Activated T-cell treated with anti-CD3 and anti-CD28 coated beads, Interleukin-2, amount 50 U/mL, for 4 hours (primary cell): ENCODE results near the gene TRDN. TPM values are rescaled to one million over a fixed set of nuclear protein-coding genes. Genes with fewer than 3 reads are reported as not detected.
"Not testable (repeated sequence)": the region's sequence is repeated elsewhere in the genome, so short reads cannot be mapped to it uniquely, and the experiment has no call there.

ENCODE experiments used
- ATAC-seq, 2 donors: fragments of 200-7000 bp; cut with Tn5 transposase; one replicate each; pipeline ENCODE4 v1.10.0; 2021
- DNase-seq: peaks from one replicate; pipeline ENCODE4 v3.0.0-alpha.2; 2020
- H3K27me3 Mint-ChIP-seq: one replicate; pipeline ENCODE4 v1.8.0; 2021; ENCODE audit warnings: low read depth, mixed read lengths
- H3K36me3 Mint-ChIP-seq: one replicate; pipeline ENCODE4 v1.8.0; 2022; ENCODE audit warnings: mixed read lengths; ENCODE audit not compliant: insufficient read depth
- H3K4me1 Mint-ChIP-seq: one replicate; pipeline ENCODE4 v1.8.0; 2021; ENCODE audit warnings: low read depth, mixed read lengths
- H3K4me3 Mint-ChIP-seq: one replicate; pipeline ENCODE4 v1.8.0; 2021; ENCODE audit warnings: mild to moderate bottlenecking, moderate library complexity, mixed read lengths
- H3K9me3 Mint-ChIP-seq: one replicate; pipeline ENCODE4 v1.8.0; 2021; ENCODE audit warnings: mixed read lengths
- total RNA-seq, 3 donors: library from RNA; stranded (reverse); gene quantifications; one replicate each; pipeline ENCODE4 v1.2.1, GENCODE V29; 2021

The TRDN gene
- total RNA-seq, 3 donors from 2014 or later: not detected

GRCh38 chr6:123329337-123329736 is 307.4 kb downstream of the TRDN start:
- Mint-ChIP-seq H3K4me1 (no peaks in the 10 kb centered on the region), H3K9me3 (no peaks in the 10 kb centered on the region), H3K27me3 (no peaks in the 10 kb centered on the region), H3K36me3 (no peaks in the 10 kb centered on the region), H3K4me3 (no peak overlapping the region)
- DNase-seq: no peak
- no peak for ATAC-seq

DNA sequence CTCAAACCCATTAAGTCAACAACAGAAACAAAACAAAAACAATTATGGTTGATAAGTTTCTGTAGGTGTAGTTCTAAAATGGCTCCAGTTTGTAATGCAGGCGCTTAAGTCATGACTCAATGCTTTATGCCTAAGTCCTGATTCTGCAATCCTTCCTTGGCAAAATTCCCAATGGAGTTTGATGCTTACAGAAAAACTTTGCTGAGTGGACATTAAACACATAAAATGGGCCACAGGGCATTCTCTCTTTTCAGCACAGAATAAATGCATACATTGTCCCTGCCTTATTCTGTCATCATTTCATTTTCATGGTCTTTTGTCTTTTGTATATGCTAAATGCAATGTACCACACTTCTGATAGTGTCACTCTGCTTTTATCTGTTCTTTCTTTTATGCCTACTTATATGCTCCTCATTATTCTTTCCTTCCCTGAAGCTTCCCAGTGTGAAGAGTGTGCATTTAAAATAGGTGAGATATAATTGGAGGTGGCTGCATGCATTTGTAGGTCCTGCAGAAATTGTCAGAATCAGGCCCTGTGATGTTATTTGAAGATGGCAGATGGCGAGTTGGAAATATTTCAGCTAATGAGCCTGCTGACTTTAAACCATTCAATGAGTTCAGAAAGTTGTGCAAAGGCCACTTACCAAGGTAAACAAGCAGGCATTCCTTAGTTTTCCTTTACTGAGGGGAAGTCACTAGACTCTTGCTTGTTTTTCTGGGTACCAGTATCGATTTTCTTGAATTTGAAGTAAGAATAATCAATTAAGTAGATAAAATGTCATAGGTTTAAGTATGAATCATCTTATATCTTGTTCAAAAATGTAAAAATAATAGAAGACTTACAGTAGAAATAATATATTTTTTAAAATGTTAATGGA is 313.1 kb downstream of the TRDN start:
- ATAC-seq: no peak
- Mint-ChIP-seq H3K4me1 (no peaks in the 10 kb centered on the region), H3K27me3 (no peaks in the 10 kb centered on the region), H3K4me3 (no peak overlapping the region), H3K9me3 (no peaks in the 10 kb centered on the region), H3K36me3 (no peaks in the 10 kb centered on the region)
- DNase-seq: no peak

GRCh38 chr6:123321020-123321419 is 315.7 kb downstream of the TRDN start:
- ATAC-seq (no peak), DNase-seq (no peak)
- Mint-ChIP-seq H3K4me3 (no peak overlapping the region), H3K27me3 (no peaks in the 10 kb centered on the region), H3K9me3 (no peaks in the 10 kb centered on the region), H3K4me1 (no peaks in the 10 kb centered on the region), H3K36me3 (no peaks in the 10 kb centered on the region)

DNA sequence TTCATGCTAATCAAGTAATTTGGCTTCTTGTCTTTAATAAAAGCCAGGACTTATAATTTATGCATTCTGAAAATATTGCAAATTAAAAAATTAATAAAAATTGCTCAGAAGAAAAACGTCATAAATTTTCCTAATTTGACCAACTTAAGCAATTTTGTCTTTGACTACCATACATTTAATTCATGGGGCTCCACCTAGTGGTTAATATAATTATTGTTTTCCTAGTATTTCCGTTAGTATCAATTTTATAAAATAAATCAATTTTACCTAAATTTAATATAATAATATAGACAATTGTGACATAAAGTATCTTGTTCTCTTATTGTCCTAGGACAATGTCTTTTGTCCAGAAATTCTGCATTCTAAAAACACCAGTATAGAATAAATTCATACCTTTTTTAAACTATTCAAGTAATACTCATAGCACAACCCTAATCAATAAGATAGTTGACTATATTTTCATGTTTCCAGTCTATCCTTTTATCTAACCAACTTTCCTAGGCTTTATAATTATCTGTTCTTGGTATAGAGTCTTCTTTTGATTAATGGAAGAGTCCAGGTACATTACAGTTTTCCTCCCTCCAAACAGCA is 319.9 kb downstream of the TRDN start:
- no peak overlapping the region for H3K4me3 Mint-ChIP-seq
- ATAC-seq (no peak), DNase-seq (no peak)
- no peaks in the 10 kb centered on the region for H3K4me1 Mint-ChIP-seq
- H3K36me3 Mint-ChIP-seq: no peaks in the 10 kb centered on the region
- no peaks in the 10 kb centered on the region for H3K9me3 Mint-ChIP-seq
- no peaks in the 10 kb centered on the region for H3K27me3 Mint-ChIP-seq

DNA sequence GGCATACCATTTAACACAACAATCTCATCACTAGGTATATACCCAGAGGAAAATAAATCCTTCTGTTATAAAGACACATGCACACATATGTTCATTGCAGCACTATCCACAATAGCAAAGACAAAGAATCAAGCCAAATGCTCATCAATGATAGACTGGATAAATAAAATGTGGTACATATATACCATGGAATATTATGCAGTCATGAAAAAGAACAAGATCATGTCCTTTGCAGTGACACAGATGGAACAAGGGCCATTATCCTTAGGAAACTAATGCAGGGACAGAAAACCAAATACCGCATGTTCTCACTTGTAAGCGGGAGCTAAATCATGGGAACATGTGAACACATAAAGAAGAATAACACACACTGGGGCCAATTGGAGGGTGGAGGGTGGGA is 322.3 kb downstream of the TRDN start:
- H3K4me1 Mint-ChIP-seq, H3K36me3 Mint-ChIP-seq, H3K9me3 Mint-ChIP-seq, DNase-seq, ATAC-seq, H3K27me3 Mint-ChIP-seq, H3K4me3 Mint-ChIP-seq: not testable (repeated sequence)

GRCh38 chr6:123309130-123309529 is 327.6 kb downstream of the TRDN start:
- H3K27me3 Mint-ChIP-seq: no peaks in the 10 kb centered on the region
- H3K4me3 Mint-ChIP-seq: no peak overlapping the region
- DNase-seq (no peak), ATAC-seq (no peak)
- no peaks in the 10 kb centered on the region for H3K36me3 Mint-ChIP-seq
- peaks cover 3% of the 10 kb centered on the region for H3K9me3 Mint-ChIP-seq
- no peaks in the 10 kb centered on the region for H3K4me1 Mint-ChIP-seq

GRCh38 chr6:123306334-123306733 is 330.4 kb downstream of the TRDN start:
- Mint-ChIP-seq H3K4me3 (no peak overlapping the region), H3K4me1 (no peaks in the 10 kb centered on the region), H3K9me3 (peaks cover 3% of the 10 kb centered on the region), H3K36me3 (no peaks in the 10 kb centered on the region), H3K27me3 (no peaks in the 10 kb centered on the region)
- DNase-seq (no peak), ATAC-seq (no peak)

DNA sequence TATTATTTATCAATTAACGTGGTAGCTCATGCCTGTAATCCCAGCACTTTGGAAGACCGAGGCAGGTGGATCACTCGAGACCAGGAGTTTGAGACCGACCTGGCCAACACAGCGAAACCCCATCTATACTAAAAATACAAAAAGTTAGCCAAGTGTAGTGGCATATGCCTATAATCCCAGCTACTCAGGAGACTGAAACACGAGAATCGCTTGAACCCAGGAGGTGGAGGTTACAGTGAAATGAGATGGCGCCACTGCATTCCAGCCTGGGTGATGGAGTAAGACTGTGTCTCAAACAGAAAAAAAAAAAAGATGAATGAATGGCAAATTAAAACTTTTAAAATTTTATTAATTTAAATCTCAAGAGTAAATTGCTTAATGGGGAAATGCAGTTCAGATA is 341.1 kb downstream of the TRDN start:
- no peak for ATAC-seq
- Mint-ChIP-seq H3K27me3 (no peaks in the 10 kb centered on the region), H3K4me1 (no peaks in the 10 kb centered on the region), H3K9me3 (no peaks in the 10 kb centered on the region), H3K4me3 (no peak overlapping the region), H3K36me3 (no peaks in the 10 kb centered on the region)
- no peak for DNase-seq

DNA sequence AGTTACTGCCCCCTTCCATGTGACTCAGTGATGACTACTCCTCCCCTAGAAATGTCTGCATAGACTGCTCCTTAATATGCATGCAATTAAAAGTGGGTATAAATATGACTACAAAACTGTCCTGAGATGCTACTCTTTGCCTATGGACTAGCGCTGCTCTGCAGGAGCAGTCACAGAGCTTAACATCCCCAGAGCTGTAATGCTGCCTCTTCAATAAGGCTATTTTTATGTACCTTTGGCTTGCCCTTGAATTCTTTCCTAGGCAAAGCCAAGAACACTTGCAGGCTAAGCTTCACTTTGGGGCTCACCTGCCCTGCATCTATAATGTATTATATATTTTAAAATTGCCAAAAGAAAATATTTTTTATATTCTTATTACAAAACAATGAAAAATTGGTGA is 341.6 kb downstream of the TRDN start:
- no peak for ATAC-seq
- Mint-ChIP-seq H3K4me3 (no peak overlapping the region), H3K36me3 (no peaks in the 10 kb centered on the region), H3K4me1 (no peaks in the 10 kb centered on the region), H3K27me3 (no peaks in the 10 kb centered on the region), H3K9me3 (no peaks in the 10 kb centered on the region)
- DNase-seq: no peak

GRCh38 chr6:123288649-123289048 is 348.1 kb downstream of the TRDN start:
- Mint-ChIP-seq H3K4me3 (no peak overlapping the region), H3K4me1 (no peaks in the 10 kb centered on the region), H3K27me3 (no peaks in the 10 kb centered on the region)

GRCh38 chr6:123276546-123276980 is 360.2 kb downstream of the TRDN start:
- H3K4me1 Mint-ChIP-seq: no peaks in the 10 kb centered on the region
- no peaks in the 10 kb centered on the region for H3K27me3 Mint-ChIP-seq
- ATAC-seq: no peak
- peaks cover 7% of the 10 kb centered on the region for H3K9me3 Mint-ChIP-seq
- DNase-seq: no peak
- H3K36me3 Mint-ChIP-seq: no peaks in the 10 kb centered on the region
- H3K4me3 Mint-ChIP-seq: no peak overlapping the region

More at GRCh38 chr6:123288649-123289048, 348.1 kb downstream of the TRDN start:
- DNase-seq: no peak
- no peak for ATAC-seq
- Mint-ChIP-seq H3K9me3 (no peaks in the 10 kb centered on the region), H3K36me3 (no peaks in the 10 kb centered on the region)

- Mint-ChIP-seq H3K36me3 (no peaks in the 10 kb centered on the region), H3K9me3 (peaks cover 6% of the 10 kb centered on the region), H3K4me3 (no peak overlapping the region), H3K27me3 (no peaks in the 10 kb centered on the region), H3K4me1 (no peaks in the 10 kb centered on the region)
- no peak for DNase-seq
- no peak for ATAC-seq
Observed at GRCh38 chr6:123263981-123264380, 372.8 kb downstream of the TRDN start.

- DNase-seq (no peak), ATAC-seq (no peak)
- H3K4me3 Mint-ChIP-seq: no peak overlapping the region
- H3K9me3 Mint-ChIP-seq: peaks cover 11% of the 10 kb centered on the region
- no peaks in the 10 kb centered on the region for H3K27me3 Mint-ChIP-seq
- H3K4me1 Mint-ChIP-seq: no peaks in the 10 kb centered on the region
- H3K36me3 Mint-ChIP-seq: no peaks in the 10 kb centered on the region
Observed at GRCh38 chr6:123240626-123241025, 396.1 kb downstream of the TRDN start.

DNA sequence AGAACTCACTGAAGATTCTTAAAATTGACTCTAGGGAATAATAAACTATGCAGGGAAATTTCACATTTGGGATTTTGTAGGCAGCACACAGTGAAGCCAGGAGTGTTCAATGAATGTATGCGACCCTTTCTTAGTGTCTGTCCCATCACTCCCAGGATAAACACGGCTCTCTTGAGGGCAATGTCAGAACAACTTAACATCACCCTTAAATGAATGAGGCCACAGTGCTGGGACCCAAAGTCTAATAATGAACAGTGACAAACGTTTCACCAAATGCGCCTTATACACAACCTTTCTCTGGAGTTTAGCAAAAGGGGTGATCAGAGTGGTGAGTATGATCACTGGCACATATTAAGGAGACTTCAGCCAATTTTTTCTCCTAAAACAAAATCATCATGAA is 403.4 kb downstream of the TRDN start:
- DNase-seq (no peak), ATAC-seq (no peak)
- H3K27me3 Mint-ChIP-seq: no peaks in the 10 kb centered on the region
- H3K4me3 Mint-ChIP-seq: no peak overlapping the region
- H3K4me1 Mint-ChIP-seq: no peaks in the 10 kb centered on the region
- H3K36me3 Mint-ChIP-seq: no peaks in the 10 kb centered on the region
- H3K9me3 Mint-ChIP-seq: no peaks in the 10 kb centered on the region

- not testable (repeated sequence) for H3K36me3 Mint-ChIP-seq, DNase-seq, H3K4me1 Mint-ChIP-seq, H3K27me3 Mint-ChIP-seq, H3K9me3 Mint-ChIP-seq, H3K4me3 Mint-ChIP-seq, ATAC-seq
Observed at GRCh38 chr6:123227789-123228188, 409.0 kb downstream of the TRDN start.
